AG09319 (cell line): ENCODE results near the gene UBE2S.

Source experiments
- DNase-seq: peaks from one replicate; pipeline ENCODE4 v3.0.0-alpha.2; 2010; ENCODE audit warnings: low read depth; ENCODE audit errors: extremely low read depth
- TF ChIP-seq, protein P1 (sequence below): IDR thresholded peaks from 2 replicates; pipeline ENCODE4 v1.5.1; 2011; ENCODE audit warnings: low read depth, mild to moderate bottlenecking, inconsistent platforms, low read length, moderate library complexity

Gene UBE2S

DNA sequence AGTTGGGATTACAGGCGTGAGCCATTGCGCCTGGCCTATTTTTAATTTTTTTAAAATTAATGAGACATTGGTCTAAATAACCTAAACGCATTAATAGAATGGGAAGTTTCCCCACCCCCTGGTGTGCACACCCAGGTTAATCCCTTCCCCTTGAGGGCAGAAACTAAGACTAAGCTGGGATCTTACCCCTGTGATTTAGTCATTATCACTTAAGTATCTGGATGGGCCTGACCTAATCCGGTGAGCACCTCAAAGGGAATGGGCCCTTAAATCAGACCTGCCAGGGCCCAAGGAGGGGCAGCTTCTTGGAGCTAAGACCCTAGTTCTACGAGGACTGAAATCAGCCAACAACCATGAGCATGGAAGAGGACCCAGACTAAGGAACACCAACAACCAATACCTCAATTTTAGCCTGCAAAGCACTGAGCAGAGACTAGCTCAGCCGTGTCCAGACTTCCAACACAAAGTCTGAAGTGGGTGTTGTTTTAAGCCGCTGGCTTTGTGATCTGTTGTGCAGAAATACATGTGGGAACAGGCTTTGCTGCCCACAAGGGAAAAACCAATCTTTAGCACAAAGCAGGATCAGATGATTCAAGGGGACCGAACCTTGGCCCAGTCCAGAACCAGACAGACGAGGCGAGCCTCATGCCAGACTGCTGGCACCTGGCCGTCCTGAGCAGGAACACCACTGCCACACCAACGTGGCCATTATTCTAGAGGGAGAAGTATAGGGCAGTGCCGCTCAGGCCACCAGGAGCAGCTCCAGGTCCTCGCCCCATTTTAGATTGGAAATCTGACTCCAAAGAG, 7.1 kb downstream of the UBE2S start:
- TF ChIP-seq, protein P1, sequence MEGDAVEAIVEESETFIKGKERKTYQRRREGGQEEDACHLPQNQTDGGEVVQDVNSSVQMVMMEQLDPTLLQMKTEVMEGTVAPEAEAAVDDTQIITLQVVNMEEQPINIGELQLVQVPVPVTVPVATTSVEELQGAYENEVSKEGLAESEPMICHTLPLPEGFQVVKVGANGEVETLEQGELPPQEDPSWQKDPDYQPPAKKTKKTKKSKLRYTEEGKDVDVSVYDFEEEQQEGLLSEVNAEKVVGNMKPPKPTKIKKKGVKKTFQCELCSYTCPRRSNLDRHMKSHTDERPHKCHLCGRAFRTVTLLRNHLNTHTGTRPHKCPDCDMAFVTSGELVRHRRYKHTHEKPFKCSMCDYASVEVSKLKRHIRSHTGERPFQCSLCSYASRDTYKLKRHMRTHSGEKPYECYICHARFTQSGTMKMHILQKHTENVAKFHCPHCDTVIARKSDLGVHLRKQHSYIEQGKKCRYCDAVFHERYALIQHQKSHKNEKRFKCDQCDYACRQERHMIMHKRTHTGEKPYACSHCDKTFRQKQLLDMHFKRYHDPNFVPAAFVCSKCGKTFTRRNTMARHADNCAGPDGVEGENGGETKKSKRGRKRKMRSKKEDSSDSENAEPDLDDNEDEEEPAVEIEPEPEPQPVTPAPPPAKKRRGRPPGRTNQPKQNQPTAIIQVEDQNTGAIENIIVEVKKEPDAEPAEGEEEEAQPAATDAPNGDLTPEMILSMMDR = no peak
- DNase-seq = no peak

DNA sequence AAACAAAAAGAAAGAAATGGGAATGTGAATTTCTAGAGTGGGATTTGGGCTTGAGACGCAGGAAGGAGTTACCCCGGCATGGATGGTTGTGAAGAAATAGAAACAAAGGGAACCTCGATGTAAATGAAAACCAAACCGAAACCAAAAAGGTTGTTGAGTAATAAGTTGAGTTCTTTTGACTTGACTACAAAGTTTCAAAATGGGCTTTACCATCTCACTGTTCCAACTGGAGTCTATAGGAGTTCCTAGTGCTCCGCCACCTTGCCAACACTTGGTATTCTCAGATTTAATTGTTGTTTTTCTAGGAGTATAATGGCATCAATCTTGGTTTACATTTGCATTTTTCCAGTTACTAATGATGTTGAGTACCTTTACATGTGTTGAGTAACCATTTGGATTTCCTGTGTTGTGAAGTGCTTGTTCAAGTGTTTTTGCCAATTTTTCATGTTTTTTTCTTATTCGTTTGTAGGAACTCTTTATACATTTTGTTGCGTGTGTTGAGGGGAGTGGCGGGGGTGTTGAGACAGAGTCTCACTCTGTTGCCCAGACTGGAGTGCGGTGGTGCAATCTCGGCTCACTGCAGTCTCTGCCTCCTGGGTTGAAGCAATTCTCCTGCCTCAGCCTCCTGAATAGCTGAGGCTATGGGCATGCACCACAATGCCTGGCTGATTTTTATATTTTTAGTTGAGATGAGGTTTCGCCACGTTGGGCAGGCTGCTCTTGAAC, 9.2 kb downstream of the UBE2S start:
- DNase-seq = no peak
- TF ChIP-seq, protein P1 = no peak

GRCh38 chr19:55392820-55393761, 14.5 kb downstream of the UBE2S start:
- TF ChIP-seq, protein P1 = no peak
- no peak for DNase-seq

DNA sequence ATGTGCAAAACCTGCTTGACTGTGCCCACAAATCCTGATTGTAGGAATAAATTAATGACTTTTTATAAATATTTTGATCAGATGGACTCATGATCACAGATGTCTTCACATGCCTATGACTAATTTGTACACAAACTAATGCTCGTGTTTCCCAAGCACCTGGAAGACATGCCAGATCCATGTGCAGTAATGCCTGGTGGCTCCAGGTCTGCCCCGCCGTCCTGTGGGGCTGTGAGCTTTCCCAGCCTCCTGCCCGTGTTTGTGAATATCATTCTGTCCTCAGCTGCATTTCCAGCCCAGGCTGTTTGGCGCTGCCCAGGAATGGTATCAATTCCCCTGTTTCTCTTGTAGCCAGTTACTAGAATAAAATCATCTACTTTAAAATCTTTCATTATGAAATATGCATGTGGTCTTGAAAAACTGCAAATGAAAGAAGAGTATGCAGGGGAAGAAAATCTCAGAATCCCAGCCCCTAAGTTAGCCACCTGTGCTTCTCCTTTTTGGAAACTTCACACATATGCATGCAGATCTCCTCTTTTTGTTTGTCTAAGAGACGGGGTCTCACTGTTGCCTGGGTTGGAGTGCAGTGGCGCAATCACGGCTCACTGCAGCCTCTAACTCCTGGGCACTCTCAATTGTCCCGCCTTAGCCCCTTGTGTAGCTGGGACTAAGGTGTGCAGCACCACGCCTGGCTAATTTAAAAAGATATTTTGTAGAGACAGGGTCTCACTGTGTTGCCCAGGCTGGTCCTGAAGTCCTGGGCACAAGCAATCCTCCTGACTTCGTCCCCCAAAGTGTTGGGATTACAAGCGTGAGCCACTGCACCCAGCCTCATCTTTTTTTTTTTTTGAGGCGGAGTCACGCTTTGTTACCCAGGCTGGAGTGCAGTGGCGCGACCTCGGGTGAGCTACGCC, 15.6 kb downstream of the UBE2S start:
- no peak for DNase-seq
- TF ChIP-seq, protein P1 = no peak

GRCh38 chr19:55391191-55391670, 16.4 kb downstream of the UBE2S start:
- TF ChIP-seq, protein P1 = no peak
- no peak for DNase-seq

GRCh38 chr19:55390461-55390880, 17.1 kb downstream of the UBE2S start:
- TF ChIP-seq, protein P1 = no peak
- DNase-seq = no peak
